ELR (cell line): Measurements from ENCODE around the gene C10orf67.
"Not testable (repeated sequence)": the region's sequence is repeated elsewhere in the genome, so short reads cannot be mapped to it uniquely, and the experiment has no call there.

ENCODE experiments used
- DNase-seq: peaks from one replicate; pipeline ENCODE4 v3.0.0-alpha.2; 2015; ENCODE audit warnings: low read depth

The C10orf67 gene

DNA sequence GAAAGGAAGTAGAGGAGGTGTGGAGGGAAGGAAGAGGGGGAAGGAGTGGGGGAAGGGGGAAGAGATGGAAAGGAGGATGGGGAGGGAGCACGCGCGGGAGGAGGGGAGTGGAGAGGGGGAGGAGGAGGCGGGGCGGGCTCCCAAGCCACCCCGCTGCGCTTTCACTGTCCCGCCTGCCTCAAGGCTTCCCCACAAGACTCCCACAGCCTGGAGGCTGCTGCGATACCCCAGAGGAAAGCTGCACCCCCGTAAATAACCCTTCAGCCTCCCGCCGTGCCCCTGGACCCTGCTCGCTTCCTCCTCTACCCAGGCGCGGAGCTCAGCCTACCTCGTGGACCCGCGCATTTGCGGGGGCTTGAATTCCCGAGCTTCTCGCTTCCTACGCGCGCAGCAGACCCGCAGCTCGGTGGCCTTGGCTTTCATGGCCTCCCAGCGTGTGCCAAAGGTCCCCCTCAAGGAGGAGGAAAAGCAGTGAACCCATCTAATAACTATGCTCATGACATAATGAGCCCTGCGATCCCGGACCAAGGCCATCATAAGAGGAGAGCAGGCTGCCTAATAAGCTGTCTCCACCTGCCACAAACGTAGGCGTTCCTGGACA lies at the start of gene C10orf67:
Gene C10orf67, minus strand, starts transcription at position 557 of the 601 bp plus-strand sequence. Its CDS starts 23 bp downstream, at position 534.
- peak; percentile 74 for DNase-seq

- no peak for DNase-seq
Observed at GRCh38 chr10:23391821-23392220, 47.2 kb upstream of the C10orf67 start.

DNA sequence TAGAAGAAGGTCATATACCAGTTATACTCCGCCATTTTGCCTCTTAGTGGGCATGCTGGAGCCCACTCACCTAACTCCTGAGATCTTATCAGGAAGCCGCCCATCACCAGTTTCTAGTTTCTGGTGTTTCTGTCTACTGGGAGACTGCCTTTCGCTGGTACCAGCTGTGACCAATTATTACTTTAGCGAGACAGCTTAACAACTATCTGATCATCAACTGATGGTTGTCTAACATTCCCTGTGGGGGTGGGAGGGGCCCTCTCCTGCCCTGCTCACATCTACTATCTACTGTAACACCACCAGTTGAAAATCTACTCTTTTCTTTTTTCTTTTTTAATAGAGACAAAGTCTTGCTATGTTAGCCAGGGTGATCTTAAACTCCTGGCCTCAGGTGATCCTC lies 46.2 kb upstream of the C10orf67 start:
- no peak for DNase-seq

DNA sequence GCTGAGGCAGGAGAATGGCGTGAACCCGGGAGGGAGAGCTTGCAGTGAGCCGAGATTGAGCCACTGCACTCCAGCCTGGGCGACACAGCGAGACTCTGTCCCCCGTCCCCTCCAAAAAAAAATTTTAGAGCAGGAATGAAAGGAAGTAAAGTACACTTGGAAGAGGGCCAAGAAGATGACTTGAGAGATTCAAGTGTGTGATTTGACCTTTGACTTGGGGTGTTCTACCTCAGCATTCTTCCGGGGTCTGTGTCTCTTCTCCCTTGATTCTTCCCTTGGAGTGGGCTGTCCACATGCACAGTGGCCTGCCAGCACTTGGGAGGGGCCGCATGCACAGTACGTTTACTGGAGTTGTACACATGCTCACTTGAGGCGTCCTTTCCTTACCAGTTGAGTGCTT lies 45.8 kb upstream of the C10orf67 start:
- DNase-seq, result not testable (repeated sequence)

GRCh38 chr10:23387516-23387915 lies 42.9 kb upstream of the C10orf67 start:
- not testable (repeated sequence) for DNase-seq

- DNase-seq, result no peak
Observed at GRCh38 chr10:23386052-23386451, 41.5 kb upstream of the C10orf67 start.

GRCh38 chr10:23384364-23384763 lies 39.8 kb upstream of the C10orf67 start:
- DNase-seq, result no peak

GRCh38 chr10:23383637-23384036 lies 39.0 kb upstream of the C10orf67 start:
- DNase-seq, result no peak

DNA sequence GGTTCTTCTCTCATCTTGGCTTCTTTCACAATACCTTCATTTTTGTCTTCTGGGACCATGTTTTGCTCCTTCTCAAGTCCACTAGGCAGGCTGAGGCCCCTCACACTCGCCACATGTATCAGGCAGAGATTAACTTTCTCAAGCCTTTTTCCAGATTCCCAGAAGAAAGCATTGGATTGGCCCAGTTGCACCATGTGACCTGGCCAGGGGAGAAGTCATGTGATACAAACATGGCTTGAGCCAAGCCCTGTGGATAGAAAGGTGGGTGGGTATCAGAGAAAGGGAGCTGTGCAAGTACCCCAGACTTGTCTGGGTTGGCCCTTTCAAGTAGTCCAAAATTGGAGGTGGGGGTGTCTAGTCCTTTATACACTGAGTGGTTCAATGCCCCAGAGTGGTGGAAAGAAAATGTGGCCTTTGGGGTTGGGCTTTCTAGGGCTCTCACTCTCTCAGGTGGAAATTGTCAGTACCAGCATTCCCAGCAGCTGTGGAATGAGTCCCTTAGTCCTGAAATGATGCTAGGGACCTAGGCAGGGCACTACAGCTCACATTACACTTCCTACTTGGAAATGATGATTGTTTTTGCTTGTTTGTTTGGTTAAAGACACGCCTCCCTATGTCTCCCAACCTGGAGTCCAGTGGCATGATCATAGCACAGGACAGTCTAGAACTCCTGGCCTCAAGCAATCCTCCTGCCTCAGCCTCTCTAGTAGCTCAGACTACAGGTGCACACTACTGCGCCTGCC lies 36.9 kb upstream of the C10orf67 start:
- DNase-seq, result no peak

- DNase-seq, result no peak
Observed at GRCh38 chr10:23379686-23380085, 35.1 kb upstream of the C10orf67 start.

- no peak for DNase-seq
Observed at GRCh38 chr10:23376229-23376655, 31.6 kb upstream of the C10orf67 start.

DNA sequence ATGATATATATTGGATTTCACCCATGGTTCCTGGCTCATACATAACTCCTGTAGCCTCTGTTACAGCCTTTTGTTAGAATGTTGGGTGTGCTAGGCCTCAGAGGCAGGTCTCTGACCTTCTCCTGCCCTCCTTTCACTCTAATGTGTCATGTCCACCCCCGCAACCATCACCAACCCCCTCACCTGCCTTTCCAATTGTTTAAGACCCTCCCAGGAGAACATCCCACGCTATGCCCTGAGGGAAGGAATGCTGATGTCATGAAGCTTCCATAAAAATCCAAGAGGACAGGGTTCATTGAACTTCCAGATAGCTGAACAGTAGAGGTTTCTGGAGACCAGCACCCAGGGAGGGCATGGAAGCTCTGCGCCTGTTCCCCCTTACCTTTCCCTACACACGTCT lies 30.8 kb upstream of the C10orf67 start:
- no peak for DNase-seq

DNA sequence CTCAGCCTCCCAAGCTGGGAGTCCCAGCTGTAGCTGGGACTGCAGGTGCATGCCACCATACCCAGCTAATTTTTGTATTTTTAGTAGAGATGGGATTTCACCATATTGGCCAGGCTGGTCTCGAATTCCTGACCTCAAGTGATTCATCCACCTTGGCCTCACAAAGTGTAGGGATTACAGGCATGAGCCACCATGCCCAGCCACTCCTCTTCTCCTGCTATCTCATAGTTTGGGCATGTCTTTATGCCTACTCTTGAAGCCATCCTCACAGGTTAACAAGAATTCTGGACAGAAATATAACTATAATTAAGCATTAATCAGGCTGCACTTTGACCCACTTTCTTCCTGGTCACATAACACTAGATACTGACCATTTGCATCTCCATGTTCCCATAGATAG lies 28.6 kb upstream of the C10orf67 start:
- no peak for DNase-seq

DNA sequence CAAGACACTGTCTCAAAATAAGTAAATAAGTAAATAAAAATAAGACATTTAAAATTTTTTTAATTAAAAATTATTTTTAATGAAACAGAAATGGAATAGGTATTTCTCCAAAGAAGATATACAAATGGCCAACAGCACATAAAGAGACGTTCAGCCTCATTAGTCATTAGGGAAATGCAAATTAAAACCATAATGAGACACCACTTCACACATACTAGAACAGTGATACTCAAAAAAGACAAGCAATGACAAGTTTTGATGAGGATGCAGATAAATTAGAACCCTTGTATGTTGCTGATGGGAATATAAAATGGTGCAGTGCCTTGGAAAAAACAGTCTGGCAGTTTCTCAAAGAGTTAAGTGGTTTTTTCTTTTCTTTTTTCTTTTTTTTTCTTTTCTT lies 26.5 kb upstream of the C10orf67 start:
- DNase-seq, result no peak

- no peak for DNase-seq
Observed at GRCh38 chr10:23370106-23370505, 25.5 kb upstream of the C10orf67 start.

DNA sequence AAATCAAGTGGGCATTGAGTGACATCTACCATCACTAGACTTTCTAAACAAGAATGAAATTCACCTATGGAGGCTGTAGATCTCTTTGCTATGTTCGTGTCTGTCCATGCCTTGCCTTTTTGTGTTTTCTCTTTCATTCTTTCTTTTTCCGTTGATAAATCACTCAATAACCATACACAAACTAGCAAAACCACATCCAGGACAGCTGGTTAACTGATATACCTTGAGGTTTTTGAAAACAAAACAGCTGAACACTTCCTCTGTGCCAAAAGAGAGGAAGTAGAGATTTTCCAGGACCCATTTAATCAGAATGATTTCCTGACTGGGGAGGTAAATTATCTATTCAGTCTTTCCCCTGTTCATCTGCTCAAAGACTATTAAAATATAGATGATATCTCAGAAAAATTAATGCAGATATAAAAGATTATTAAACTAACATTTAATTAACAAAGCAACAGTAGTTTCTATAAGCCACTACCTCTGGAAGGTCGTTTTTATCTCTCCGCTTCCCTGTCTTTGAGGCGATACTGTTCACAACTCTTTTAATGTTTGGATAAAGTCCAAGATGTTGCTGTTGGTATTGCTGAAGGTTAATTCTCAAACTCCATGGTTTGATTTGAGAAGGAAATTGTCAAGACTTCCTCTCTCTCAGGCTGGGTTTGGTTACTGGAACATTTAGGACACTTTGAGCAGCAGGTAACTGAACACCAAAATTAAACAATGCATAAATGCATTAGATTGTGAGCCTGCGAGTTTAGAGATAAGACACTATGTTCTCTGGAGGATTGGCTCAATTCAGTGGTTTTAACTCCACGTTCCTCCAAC lies 24.4 kb upstream of the C10orf67 start:
- DNase-seq, result no peak

GRCh38 chr10:23367896-23368595 lies 23.4 kb upstream of the C10orf67 start:
- no peak for DNase-seq

GRCh38 chr10:23365417-23366030 lies 20.9 kb upstream of the C10orf67 start:
- DNase-seq, result peak; percentile 48

- DNase-seq, result no peak
Observed at GRCh38 chr10:23364378-23364777, 19.8 kb upstream of the C10orf67 start.

DNA sequence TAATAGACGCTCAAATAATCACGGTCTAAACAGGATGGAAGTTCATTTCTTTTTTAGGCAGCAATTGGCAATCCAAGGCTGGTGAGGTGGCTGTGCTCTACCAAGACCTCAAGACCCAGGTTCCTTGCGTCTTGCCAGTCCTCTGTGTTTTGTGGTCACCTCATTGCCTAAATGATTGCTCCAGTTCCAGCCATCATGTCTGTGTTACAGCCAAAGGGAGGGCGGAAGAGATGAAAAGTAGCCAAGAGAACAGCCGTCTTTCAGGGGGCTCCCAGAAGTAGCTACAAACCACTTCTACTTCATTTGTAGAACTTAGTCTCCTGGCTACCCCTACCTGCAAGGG lies 19.2 kb upstream of the C10orf67 start:
- DNase-seq, result no peak

GRCh38 chr10:23362879-23363792 lies 18.5 kb upstream of the C10orf67 start:
- no peak for DNase-seq
